Skin epidermis (tissue), 12 donors: ENCODE measurements around the gene USH1G.
"Not testable (repeated sequence)": the region's sequence is repeated elsewhere in the genome, so short reads cannot be mapped to it uniquely, and the experiment has no call there.

Source experiments
- H3K27ac ChIP-seq, 21 experiments: fragments of 200-600 bp; sonication (generic) in 11 of 21; one replicate each; pipeline ENCODE4 v1.5.0; 2020; ENCODE audit warnings: mild to moderate bottlenecking in 3 of 21, inconsistent platforms in 2 of 21, moderate library complexity in 2 of 21
- H3K4me3 ChIP-seq, 7 experiments: fragments of 200-600 bp; sonication (generic) in 2 of 7; one replicate each; pipeline ENCODE4 v1.5.0; 2020; ENCODE audit warnings: inconsistent platforms in 2 of 7, mild to moderate bottlenecking in 2 of 7, moderate library complexity in 1 of 7

USH1G gene

DNA sequence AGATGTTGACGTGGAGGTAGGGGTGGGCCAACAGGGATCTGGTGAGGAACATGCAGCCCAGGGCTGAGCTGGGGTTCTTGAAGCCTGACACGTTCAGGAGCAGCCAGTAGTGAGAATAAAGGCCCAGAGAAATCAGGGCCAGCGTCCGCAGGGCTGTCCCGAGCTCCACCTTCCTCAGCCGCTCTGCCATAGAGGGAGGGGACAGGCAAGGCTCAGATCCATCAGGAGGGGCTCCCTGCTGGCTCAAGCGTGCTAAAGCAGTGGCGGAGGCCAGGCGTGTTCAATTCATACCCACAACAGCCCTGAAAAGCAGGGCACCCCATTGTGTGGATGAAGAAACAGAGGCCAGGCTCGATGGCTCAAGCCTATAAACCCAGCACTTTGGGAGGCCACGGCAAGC, 42.0 kb downstream of the USH1G start:
- Histone ChIP-seq H3K27ac (no peak overlapping the region), H3K4me3 (no peak overlapping the region)

DNA sequence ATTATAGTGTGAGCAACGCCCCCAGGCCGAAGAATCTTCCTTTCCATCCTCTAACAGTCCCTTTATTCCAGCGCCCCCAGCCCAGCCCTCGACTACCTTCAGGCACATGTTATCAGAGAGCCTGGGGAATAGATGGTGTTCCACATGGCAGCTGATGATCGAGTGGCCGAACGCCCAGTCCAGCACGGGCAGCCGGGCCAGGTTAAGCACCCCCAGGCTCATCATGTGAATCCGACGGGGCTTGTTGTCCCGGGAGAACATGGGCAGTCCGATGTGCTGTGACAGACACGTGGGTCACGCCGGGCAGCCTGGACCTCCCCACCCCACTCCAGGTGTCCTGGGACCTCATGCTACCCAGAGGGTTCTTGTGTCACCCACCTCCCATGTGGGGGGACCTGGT, 43.7 kb downstream of the USH1G start:
- Histone ChIP-seq H3K4me3 (no peak overlapping the region), H3K27ac (no peak overlapping the region)

DNA sequence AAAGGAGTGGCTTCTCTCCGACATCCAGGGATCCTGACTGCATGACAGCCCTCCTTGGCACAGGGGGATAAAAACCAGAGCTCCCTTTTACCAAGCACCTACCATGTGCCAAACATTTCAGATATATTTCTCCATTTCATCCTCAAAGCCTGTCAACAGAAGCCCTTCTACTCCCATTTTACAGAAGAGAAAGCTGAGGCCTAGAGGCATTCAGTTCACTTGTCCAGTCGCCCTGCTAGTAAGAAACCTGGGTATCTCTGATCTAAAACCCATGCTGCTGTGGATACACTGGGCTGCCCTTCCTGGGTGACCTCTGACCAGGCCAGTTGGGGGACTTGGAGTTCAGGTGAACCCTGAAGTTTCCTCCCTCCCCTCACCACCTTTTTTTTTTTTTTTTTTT, 44.4 kb downstream of the USH1G start:
- no peak overlapping the region for H3K27ac ChIP-seq
- H3K4me3 ChIP-seq = no peak overlapping the region

DNA sequence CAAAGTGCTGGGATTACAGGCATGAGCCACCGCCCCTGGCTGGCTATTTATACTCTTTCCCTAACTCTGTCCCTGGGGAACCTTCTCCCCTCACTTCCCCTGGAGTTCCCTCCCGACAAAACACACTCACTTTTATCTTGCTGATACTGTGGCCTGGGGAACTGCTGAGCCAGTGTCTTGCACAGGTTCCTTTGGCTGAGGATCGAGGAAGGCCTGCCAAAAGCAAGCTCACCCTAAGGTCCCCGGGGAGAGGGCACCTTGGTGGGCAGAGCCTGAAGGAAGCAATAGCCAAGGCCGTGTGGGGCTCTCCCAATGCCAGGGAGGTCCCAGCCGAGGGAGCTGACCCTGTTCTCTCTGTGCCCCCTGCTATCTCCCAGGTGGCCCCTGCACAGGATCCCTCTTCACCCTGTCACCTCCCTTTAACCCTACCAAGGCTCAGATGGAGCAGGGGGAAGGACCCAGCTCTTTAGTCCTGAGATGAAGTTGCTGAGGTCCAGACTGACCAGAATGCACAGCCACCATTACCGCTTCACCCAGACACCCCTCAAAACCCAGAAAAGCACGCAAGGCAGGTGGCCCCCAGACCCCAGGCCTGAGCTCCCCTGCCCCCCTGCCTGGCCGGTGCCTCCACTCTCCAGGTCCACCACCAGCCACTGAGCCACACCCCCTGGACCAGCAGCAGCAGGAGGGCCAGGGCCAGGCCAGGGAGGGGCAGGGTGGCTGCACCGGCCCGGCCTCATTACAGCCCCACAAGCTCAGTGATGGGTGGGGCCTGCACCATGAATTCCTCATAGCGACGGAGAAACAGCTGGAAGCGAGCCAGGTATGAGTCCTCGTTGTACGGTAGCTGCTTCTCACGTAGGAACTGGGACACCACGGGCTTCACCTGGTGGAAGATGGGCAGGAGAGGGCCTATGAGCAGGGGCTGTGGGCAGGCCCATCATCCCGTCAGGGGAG, 45.2 kb downstream of the USH1G start:
- peak overlapping the region in 1 of 21 experiments; percentile 23 for H3K27ac ChIP-seq
- no peak overlapping the region for H3K4me3 ChIP-seq

DNA sequence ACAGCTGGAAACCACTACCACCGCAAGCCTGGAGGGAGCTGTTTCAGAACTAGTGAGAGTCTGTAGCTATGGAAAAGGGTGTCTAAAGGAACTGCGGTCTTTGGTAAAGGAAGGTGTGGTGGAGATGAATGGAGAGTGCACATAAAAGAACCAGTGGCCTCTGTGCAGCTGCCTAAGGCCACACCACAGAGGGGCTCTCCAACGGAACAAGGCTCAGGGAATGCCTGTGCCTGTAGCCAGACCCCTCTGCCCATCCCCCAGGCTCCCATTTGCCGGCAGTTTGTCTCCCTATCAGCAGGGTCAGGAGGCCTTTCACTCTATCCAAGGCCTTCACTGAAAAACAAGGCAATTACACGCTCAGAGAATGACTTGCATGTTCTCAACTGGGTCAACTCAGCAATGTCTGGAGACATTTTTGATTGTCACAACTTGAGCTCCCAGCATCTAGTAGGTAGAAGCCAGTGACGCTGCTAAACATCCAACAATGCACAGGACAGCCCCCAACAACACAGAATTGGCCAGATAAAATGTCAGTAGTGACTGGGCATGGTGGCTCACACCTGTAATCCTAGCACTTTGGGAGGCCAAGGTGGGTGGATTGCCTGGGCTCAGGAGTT, 47.0 kb downstream of the USH1G start:
- no peak overlapping the region for H3K27ac ChIP-seq

DNA sequence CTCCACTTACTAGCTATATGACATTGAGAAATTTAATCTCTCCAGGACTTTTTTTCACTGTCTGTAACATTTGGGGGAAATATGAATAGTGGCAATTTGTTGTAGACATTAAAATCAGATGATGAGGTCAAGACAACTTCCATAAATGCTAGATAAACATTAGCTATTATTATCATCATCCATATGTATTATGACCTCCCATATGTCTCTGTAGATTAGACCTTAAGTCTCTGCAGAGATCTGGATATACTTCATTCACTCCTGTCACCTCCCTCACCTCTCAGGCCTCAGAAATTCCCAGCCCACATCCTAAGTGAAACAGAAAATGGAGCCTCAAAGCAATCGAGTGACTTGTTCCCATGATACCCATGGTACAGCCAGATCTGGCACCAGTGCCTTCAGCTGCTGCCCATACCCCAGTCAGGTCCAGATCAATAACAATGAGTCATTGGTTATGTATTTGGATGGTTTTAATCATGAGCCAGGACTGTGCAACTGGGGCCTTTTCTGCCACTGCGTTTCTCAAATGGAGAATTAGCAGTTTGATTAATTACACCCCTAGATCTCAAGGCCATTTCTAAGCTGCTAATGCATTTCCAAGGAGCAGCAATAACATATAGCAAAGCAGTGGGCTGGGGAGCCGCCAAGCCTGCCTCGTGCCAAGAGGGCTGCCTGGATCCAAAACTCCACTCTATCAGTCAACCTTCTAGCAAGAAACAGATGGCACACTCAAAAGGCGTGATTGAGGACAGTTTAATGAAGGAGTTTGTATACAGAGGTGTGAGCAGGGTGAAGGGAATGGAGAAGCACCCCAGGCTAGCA, 47.7 kb downstream of the USH1G start:
- Histone ChIP-seq H3K4me3 (no peak overlapping the region), H3K27ac (no peak overlapping the region)

More for the DNA sequence above, 47.0 kb downstream of the USH1G start:
- H3K4me3 ChIP-seq = no peak overlapping the region

DNA sequence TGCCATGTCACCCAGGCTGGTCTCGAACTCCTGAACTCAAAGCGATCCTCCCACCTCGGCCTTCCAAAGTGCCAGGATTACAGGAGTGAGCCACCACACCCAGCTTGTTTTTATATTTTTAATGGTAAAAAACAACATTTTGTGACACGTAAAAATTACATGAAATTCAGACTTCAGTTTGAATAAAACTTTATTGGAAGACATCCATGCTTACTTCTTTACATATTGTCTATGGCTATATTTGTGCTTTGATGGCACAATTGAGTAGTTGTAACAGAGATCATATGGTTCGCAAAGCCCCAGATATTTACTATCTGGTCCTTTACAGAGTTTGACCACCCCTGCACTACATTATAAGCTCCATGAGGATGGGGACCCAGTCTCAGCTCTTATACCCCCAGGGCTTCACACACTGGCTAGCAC, 48.4 kb downstream of the USH1G start:
- no peak overlapping the region for H3K27ac ChIP-seq
- no peak overlapping the region for H3K4me3 ChIP-seq

DNA sequence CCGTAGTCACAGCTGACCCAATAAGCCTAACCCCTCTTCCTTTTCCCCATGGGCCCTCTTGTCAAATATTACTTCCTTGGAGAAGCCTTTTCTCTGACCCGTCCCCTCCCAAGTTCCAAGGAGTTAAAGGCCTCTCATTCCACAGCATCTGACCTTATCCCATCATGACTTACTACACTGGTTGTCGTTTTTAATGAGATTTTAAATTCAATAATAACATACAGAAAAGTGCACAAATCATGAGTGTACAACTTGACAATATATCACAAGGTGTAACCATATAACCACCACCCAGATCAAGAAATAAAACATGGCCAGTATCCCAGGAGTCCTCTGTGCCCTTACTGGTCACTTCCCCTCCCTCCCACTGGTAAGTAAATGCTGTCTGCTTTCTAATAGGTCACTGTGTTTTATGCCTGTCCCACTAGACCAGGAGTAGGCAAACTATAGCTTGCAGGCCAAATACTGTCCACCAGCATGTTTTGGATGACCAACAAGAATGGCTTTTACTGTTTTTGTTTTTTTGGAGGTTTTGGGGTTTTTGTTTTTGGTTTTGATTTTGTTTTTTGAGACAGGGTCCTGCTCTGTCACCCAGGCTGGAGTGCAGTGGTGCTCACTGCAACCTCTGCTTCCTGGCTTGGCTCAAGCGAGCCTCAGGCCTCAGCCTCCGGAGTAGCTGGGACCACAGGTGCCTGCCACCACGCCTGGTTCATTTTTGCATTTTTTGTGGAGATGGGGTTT, 49.0 kb downstream of the USH1G start:
- peak overlapping the region in 20 of 21 experiments; percentile 80 to 96 (median 90) for H3K27ac ChIP-seq
- H3K4me3 ChIP-seq = peak overlapping the region; percentile 44 to 72 (median 61)

DNA sequence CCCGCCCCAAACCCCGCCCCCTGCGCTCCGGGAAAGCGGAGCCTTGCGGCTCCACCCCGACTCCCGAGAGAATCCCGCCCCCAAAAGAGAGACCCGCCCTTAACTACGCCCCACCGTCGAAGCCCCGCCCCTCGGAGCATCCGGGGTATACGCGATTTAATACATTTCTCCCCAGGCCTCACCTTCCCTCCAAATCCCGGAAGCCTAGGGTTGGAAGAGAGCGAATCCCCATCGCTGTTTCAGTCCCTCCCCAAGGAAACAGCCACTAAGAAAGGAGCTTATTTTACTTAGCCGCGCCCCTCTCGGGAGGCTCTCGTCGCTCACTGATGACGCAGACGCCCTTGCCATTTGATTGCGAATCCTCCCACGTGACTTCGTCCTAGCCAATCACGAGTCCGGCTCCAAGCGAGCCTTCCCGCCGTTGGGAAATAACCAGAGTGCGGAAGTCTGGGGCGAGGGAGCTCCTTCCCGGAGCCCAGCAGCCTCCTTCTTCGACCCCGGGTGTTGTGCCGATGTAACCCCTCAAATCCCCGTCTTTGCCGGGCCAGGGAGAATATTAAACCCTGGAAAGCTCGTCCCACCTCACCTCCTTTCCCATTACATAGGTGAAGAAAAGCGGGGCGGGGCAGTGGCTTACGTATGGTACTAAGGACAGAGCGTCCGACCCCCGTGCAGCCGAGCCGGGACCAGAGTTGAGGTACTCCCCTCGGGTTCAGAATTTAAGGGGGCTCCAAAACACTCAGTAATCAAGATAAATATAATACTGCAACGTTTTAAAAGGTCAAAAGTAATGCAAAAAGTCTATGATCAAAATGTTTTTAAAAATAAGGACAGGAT, 49.8 kb downstream of the USH1G start:
- Histone ChIP-seq H3K27ac (peak overlapping the region; percentile 70 to 96 (median 90)), H3K4me3 (peak overlapping the region; percentile 44 to 74 (median 61))

DNA sequence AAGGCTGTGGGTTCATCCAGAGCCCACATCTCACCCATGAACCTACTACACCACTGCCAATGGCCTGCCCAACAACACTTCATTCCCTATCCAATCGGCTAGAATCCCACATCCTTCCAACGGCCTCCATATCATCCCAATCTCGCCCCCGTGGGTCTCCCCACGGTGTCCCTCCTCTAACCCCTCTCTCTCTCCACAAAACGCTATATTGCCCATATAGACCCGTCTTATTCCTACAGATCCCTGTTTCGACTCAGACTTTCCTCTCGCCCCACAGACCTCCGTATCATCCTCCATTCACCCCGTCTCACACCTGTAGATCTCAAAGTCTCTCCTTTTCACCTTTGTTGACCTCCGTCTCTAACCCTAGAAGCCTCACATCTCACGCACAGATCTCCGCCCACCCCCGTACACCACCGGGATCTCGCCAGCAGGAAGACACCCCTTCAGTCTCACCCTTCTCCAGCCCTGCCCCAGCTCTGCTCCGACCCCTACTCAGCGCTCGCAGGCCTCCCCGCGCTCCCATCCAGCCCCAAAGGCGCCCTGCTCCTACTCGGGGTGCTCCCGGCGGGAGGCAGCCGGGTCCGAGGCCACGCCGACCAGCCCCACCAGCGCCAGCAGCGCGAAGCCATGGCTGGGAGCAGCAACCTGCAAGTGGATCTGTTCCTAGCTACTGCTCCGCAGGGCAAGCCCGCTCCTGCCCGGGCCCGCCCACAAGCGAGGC, 50.6 kb downstream of the USH1G start, which contains the start of gene FDXR:
Gene FDXR, minus strand, starts transcription at position 682 of the 724 bp plus-strand sequence. Its CDS starts 50 bp downstream, at position 632.
- Histone ChIP-seq H3K27ac (peak within 1 kb of the TSS; percentile 70 to 96 (median 90)), H3K4me3 (peak within 1 kb of the TSS; percentile 44 to 74 (median 61))

DNA sequence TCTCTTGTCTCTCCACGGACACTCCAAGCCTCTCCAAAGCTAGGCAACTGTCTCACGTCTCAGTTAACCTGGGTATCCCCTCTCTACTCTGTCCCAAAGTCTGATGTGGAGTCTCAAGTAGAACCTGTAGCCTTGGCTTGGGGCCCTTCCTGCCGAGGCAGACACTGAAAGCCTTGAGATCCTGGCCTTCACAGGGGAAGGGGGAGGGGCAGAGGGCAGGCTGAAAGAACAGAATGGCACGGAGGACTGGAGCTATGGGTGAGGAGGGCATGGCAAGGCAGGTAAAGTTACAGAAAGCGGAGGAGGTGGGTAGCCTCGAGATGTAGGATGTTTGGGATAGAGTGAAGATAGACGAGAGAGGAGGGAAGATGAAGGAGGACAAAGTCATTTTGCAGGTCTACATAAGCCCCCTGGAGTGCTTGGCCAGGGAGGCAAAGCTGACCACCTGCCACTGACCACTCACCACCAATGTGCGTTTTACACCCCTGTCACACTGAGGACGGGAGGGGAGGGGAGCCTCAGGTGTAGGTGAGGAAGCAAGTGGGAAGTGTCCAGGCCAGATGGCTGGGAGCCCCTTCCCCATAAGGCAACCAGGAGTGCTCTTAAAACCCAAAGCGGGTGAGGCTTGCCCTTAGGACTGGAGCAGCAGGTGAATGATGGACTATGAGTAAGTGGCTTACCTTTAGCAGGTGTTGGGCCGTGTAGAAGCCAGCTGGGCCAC, 51.5 kb downstream of the USH1G start:
- Histone ChIP-seq H3K27ac (no peak overlapping the region), H3K4me3 (peak overlapping the region in 3 of 7 experiments; percentile 56 to 72 (median 65))

DNA sequence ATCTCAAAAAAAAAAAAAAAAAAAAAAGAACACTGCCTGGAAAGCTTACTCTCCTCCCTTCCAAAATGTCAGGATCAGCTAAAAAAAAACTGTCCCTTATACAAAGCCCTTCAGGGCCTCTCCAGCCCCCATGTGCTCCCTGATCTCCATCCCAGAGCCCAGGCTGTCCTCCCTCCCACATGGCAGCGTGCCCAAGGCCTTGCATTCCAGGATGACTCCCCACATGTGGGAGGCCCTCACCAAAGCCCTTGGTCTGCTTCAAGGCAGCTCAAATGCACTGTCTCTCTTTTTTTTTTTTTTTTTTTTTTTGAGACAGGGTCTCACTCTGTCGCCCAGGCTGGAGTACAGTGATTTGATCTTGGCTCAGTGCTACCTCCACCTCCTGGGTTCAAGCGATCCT, 52.5 kb downstream of the USH1G start:
- H3K4me3 ChIP-seq = no peak overlapping the region
- no peak overlapping the region for H3K27ac ChIP-seq

DNA sequence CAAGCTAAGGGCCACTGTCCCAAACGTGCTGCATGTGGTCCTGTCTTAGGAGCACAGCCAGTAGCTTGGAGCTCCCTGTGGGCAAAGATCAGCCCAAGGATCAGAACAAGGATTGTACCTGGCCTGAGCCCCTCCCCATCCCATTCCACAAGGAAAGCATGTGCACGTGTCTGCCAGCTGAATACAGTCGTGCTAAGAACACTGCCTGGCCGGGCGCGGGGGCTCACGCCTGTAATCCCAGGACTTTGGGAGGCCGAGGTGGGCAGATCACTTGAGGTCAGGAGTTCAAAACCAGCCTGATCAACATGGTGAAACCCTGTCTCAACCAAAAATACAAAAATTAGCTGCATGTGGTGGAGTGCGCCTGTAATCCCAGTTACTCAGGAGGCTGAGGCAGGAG, 53.0 kb downstream of the USH1G start:
- H3K27ac ChIP-seq, H3K4me3 ChIP-seq: not testable (repeated sequence)

DNA sequence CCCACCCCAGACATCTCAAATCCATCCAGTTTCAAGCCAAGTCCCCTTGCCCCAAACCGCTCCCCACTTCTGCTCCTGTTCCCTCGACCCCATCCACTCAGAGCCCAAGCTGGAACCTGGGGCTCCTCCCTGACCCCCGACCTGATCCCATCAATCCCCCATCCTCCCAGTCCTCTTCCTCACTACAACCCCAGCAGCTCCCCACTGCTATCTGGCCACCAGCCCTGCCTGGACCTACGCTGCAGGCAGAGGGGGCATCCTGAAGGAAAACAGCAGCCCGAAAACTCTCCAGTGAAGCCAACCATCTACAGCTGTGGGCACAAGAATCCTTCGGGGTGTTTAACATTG, 54.2 kb downstream of the USH1G start:
- no peak overlapping the region for H3K4me3 ChIP-seq
- no peak overlapping the region for H3K27ac ChIP-seq

DNA sequence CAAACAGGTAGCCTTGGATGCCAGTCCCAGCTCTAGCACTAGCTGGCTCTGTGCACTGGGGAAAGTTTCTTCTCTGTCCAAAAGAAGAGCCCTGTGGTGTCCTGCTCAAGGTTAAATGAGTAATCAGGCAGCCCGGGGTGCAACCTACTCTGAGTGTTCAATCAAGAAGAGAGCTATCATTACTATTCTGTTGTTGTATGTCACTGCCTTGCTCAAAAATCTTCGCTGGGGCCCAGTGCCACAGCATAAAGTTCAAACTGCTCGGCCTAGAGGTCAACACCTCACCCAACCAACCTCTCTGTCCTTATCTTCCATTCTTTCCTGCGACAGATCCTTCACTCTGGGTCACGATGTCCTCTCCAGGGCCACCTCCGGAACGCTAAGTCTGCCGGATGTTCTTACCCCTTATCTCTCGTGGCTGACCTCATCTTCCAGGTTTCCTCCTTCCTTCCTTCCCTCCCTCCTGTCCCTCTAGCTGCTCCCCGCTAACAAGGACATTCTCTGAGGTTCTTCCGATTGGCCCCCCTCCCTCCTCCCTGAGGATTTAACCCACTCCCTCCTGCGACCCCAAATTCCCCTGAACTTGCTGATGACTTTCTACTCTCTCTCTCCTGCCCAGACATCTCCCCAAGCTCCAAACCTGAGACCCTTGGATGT, 54.7 kb downstream of the USH1G start:
- Histone ChIP-seq H3K4me3 (no peak overlapping the region), H3K27ac (no peak overlapping the region)

DNA sequence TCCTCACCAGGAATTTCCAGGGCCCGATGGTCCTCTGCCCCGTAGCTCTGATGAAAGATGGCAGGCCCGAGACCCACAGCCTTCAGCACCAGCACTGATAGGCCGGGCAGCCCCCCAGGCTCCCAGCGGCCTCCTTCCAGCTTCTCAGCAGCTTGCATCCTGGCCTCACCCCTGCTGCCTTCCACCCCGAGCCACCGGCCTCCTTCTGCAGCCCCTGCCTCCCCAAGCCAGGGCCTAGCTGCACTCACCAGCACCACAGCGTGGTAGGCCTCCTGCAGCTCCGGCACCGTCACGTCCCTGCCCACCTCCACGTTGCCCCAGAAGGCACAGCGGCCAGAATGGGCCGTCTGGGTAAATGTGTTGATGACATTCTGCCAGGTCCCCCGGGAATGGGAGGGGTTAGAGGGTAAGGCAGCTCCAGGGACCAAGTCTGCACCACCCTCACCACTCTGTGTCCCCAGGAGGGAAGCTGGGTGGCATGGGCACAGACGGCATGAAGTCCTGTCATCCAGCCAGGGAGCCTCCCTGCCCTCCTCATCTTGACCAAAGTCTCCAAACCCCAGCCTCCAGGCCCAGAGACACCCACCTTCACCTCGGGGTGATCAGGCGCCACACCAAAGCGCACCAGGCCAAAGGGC, 56.7 kb downstream of the USH1G start:
- Histone ChIP-seq H3K27ac (no peak overlapping the region), H3K4me3 (no peak overlapping the region)
